Memory B cell (primary cell): ENCODE measurements around the gene CERCAM.

ENCODE experiments used
- ATAC-seq: fragments of 150-1000 bp; cut with Tn5 transposase; 2 replicates; pipeline ENCODE4 v1.10.0; 2021; ENCODE audit warnings: low read depth, mild to moderate bottlenecking, moderate library complexity
- DNase-seq, 2 donors: peaks; one replicate each; pipeline ENCODE4 v3.0.0; 2022; ENCODE audit warnings: low spot score in 2 of 2
- H3K27ac Mint-ChIP-seq: one replicate; pipeline ENCODE4 v1.8.0; 2022; ENCODE audit warnings: mild to moderate bottlenecking, moderate library complexity, mixed read lengths
- H3K27me3 Mint-ChIP-seq: one replicate; pipeline ENCODE4 v1.8.0; 2022; ENCODE audit warnings: mixed read lengths
- H3K36me3 Mint-ChIP-seq: one replicate; pipeline ENCODE4 v1.8.0; 2022; ENCODE audit warnings: mild to moderate bottlenecking, mixed read lengths
- H3K4me1 Mint-ChIP-seq: one replicate; pipeline ENCODE4 v1.8.0; 2022; ENCODE audit warnings: mixed read lengths
- H3K4me3 Mint-ChIP-seq: one replicate; pipeline ENCODE4 v1.8.0; 2022; ENCODE audit warnings: mild to moderate bottlenecking, moderate library complexity, mixed read lengths
- H3K9me3 Mint-ChIP-seq: one replicate; pipeline ENCODE4 v1.8.0; 2022; ENCODE audit warnings: mixed read lengths

Gene CERCAM

DNA sequence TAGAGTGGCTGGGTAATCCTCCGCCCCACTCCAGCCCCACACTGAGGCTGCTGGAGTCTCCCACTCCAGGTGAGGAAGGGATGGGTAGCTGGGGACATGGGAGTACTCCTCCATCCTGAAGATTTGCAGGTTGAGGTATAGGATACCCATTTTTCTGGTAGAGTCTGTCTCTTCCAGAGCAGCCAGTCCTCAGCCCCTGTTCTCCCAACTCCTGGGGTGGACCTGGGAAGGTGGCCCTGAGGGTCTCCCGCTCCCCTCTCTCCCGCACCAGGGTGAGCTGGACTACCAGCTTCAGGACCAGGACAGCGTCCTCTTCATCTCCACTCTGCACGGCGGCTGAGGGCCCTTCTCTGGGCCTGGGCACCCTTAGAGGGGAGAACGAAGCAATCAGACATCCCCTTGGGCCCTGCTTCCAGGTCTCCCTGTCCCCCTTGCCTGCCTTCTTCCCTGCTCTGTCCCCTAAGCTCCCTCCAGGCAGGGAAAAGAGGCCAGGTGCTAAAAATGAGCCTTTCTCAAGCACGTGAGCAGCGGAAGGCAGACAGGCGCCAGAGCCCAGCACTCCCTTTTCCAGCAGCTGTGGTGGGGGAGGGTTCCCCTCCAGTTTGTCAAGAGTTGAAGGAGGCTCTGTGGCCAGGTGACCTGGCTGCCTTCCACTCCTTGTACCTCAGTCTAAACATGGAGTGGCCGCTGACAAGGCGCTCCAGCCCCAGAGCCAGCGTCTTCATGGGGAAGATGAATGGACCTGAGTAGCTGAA lies 31.1 kb upstream of the CERCAM start:
- DNase-seq (no peak), ATAC-seq (no peak)
- Mint-ChIP-seq H3K4me3 (no peak overlapping the region), H3K27me3 (no peaks in the 10 kb centered on the region), H3K36me3 (peaks cover 36% of the 10 kb centered on the region), H3K27ac (no peak overlapping the region), H3K4me1 (peaks cover 4% of the 10 kb centered on the region), H3K9me3 (no peaks in the 10 kb centered on the region)

DNA sequence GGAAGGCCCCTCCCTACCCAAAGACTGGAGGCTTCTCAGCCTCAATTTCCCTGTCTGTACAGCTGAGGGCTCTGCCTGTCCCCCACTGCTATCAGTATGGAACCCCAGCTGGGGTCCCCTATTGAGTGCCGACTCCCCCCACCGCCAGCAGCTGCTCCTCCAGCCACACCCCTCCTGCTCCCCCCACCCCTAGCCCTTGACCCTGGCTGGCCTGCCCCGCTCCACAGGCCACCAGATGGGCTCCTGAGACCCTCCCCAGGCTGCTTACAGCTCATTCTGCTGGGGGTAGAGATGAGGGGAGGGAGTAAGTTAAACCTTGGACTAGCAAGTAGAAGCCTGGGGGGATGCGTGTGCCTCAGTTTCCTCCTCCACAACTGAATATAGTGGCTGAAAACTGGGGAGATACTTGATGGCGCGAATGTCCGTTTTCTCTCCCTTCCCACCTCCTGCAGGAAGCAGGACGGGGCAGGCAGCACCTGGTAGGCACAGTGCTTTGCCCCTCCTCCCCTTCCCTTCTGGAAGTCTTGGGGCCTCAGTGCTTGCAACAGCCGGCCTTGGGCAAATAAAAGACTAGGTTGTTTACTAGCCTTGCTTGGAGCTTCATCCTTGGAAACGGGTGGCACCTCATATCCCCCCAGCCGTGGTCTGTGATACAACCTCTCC lies 30.4 kb upstream of the CERCAM start:
- Mint-ChIP-seq H3K36me3 (peaks cover 31% of the 10 kb centered on the region), H3K27ac (no peak overlapping the region), H3K4me3 (no peak overlapping the region), H3K4me1 (peaks cover under 1% of the 10 kb centered on the region), H3K9me3 (no peaks in the 10 kb centered on the region), H3K27me3 (no peaks in the 10 kb centered on the region)
- DNase-seq (no peak), ATAC-seq (no peak)

DNA sequence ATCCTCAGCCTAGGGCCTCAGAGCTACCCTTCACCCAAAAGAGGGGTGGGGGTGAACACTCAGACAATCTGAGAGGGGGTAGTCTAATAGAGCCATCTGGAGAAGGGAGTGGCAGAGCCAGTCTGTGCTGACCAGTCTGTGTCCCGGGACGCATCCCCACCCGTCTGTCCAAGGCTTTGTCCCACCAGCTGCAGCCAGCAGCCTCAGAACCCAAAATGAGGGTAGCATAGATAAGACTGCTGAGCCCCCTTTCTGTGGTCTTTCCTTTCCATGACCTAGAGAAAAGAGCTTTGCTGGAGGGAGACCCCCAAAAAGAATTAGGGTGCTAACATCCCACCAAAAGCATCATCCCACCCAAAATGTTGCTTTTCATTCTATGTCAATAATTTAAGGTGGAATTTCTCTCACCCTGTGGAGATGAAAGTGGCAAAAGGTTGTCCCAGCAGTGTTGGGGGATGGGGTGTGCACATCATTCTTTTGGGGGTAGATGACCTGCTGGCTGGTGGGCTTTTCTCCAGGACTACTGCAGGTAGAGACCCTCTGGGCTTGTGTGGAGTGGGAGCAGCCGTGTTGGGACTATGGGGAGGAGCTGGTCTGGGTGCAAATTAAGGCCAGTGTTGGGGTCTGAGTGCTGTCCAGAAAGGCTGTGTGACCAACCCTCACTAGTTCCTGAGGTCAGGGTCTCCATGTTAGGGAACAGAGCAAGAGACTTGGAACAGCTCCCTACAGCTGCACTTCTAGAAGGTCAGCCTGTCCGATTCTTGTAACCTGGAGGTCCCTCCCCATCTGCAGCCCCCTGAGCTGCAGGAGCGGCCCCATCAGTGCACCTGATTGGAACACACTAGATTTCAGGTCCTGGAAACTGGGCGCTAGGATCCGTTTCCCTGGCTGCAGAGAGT lies 29.6 kb upstream of the CERCAM start:
- peaks cover 30% of the 10 kb centered on the region for H3K36me3 Mint-ChIP-seq
- H3K27me3 Mint-ChIP-seq, result no peaks in the 10 kb centered on the region
- no peak overlapping the region for H3K4me3 Mint-ChIP-seq
- no peaks in the 10 kb centered on the region for H3K4me1 Mint-ChIP-seq
- no peak for DNase-seq
- ATAC-seq, result no peak
- H3K27ac Mint-ChIP-seq, result no peak overlapping the region
- no peaks in the 10 kb centered on the region for H3K9me3 Mint-ChIP-seq

DNA sequence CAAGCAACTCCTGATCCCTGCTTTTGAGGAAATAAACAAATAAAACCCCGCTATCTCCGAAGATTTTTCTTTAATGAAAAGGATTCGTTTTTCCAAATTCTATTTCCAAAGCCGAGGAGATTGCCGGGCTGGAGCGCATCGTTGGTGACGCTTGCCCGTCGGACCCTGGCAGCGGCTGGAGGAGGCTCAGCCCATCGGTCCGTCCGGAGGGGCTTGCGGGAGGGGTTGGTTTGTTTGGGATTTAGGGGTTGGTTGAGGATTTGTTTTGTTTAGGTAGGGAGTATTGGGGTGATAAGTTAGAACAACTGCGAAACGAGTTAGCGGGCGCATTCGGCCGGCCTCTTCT lies 28.7 kb upstream of the CERCAM start:
- Mint-ChIP-seq H3K4me3 (no peak overlapping the region), H3K4me1 (peaks cover 2% of the 10 kb centered on the region), H3K27ac (no peak overlapping the region), H3K27me3 (no peaks in the 10 kb centered on the region), H3K36me3 (peaks cover 28% of the 10 kb centered on the region), H3K9me3 (no peaks in the 10 kb centered on the region)
- DNase-seq, result no peak
- no peak for ATAC-seq

DNA sequence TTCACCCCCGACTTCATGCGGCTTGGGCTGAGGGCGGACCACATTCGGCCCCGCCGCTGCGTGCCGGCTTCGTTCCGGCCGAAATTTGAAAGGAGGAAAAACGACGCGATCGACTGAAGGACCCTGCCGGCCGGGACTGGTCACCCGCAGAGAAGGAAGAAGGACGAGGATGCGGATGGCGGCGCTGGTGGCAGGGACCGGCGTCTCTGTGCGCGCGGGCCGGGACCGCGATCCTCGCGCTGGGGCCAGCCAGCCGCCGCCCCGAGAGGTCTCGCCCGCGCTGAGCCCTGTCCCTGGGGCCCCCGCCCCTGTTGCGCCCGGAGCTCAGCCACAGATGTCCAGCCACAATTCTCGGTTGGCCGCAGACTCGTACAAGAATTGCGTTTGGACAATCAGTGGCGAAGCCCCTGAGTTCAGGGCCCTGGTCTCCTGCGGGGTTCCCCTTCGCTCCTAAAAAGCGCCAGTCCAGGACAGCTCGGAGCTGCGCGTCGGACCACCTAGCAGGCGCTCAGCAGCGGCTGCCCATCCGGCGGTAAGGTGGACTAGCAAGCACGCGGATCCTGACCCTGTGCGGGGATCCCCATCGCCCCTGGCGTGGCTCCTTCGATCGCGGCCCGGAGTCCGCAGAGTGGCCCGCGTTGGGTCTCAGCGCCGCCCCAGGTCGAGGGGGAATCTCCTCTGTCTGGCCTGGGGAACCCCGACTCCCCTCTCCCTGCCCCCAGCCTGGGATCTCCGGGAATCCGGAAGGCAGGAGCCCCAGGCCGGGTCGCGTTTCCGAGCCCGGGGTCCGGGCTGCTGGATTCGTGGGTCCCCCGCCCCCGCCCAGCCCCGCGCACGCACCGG lies 28.1 kb upstream of the CERCAM start:
- Mint-ChIP-seq H3K4me3 (no peak overlapping the region), H3K27ac (no peak overlapping the region), H3K27me3 (no peaks in the 10 kb centered on the region), H3K4me1 (peaks cover 3% of the 10 kb centered on the region), H3K36me3 (peaks cover 26% of the 10 kb centered on the region), H3K9me3 (no peaks in the 10 kb centered on the region)
- no peak for ATAC-seq
- no peak for DNase-seq

DNA sequence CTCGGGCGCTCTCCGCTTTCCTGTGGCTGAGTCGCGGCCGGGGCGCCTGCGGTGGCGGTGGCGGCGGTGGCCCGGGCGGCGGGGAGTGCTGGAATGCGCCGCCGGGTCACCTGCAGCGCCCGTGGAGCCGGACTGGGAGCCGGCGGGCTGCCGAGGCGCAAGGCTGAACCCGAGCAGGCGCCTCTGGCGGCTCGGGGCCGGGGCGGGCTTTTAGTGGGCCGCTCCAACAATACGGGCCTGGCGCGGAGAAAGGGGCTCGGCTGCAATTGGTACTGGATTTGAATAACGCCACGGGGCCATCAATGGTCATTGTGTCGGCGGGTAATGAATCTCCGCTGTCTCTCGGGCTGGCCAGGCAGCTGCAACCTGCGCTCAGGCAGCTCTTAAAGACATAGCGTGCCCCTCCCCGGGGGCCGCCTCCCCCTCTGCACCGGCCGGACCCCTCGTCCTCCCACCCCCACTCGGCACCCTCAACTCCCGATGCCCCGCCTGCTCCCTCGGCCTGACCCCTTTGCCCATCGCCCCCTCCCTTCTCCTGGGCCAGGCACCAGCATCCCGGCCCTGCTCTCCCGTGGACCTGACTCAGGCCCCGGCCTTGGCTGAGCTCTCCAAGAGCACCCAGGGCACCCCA lies 27.4 kb upstream of the CERCAM start:
- Mint-ChIP-seq H3K36me3 (peaks cover 25% of the 10 kb centered on the region), H3K27ac (no peak overlapping the region), H3K4me1 (peaks cover 3% of the 10 kb centered on the region), H3K4me3 (no peak overlapping the region), H3K27me3 (no peaks in the 10 kb centered on the region), H3K9me3 (no peaks in the 10 kb centered on the region)
- DNase-seq (no peak), ATAC-seq (no peak)

DNA sequence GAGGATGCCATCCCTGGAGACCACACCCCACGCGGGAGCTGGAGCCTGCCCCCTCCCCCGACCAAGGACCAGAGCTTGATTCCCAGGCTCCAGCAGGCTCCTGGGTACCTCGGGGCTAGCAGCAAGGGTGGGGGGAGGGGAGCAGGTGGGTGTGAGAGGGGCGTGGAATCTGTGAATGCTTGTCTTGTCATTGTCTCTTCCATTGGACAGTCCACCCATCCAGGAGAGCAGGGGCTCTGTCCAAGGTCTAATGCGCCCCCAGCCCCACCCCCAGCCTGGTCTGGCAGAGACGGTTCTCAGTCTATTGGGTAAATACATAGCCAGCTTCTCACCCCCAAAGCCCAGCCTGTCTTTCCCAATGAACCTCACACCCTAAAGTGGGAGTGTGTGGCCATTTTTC lies 26.7 kb upstream of the CERCAM start:
- Mint-ChIP-seq H3K9me3 (no peaks in the 10 kb centered on the region), H3K27ac (no peak overlapping the region), H3K27me3 (no peaks in the 10 kb centered on the region), H3K4me1 (peaks cover 3% of the 10 kb centered on the region), H3K4me3 (no peak overlapping the region), H3K36me3 (peaks cover 24% of the 10 kb centered on the region)
- no peak for ATAC-seq
- DNase-seq, result no peak

DNA sequence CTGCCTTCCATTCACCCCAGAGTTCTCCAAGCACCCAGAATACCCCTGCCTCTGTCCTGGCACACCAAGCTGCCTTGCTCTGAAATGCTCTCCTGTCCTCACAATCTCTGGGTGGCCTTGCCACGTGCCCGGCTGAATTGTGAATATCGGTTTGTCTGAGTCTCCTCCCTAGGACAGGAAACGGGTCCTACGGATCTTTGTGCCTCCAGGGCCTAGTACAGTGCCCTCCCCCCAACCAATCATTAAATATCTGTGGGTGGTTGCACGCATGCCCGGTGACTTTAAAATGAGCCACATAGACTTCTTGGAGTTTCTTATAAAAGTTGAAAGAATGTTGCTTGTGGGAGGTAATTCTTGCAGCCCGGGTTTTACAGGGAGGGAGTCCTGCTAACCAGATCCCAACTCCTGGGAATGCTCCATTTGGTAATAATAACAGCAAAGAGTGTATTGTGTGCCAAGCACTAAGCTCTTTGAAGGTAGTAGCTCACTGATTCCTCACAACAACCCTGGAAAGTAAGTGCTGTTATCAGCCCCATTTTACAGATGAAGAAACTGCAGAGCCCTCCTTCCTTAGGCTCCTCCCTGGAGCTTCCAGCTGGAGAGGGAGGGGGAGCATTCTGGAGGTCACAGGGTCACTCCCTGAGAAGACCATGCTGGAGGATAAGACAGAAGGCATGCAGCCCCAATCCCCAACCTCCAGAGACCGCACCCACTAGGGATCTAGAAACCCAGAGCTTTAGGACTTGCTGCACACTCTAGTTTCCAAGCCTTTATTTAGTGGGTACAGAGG lies 26.1 kb upstream of the CERCAM start:
- Mint-ChIP-seq H3K27ac (no peak overlapping the region), H3K9me3 (no peaks in the 10 kb centered on the region)

DNA sequence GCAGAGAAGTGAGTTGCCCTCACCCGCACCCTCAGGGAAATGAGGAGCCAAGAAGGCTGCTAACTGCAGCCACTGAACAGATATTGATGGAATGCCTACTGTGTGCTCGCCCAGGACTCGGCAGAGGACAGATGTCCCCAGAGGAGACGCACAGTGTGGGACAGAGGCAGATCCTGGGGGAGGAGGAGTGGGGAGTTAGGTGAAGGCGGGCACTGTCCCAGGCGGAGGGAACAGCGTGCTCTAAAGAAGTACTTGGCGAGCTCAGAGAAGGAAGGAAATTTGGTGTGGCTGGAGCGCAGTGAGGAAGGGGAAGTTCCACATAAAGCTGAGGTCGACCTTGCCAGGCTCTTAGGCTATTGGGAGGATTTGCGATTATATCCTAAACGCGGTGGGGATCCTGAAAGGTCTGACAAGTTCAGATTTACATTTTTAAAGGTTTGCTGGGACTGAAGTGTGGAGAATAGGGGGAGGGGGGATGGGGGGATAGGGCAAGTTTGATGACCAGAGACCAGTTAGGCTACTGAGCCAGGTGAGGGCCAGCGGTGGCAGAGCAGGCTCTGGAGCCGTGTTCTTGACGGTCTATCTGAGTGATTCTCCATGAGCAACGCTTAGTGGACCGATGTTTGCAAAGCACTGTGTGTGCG lies 23.6 kb upstream of the CERCAM start:
- Mint-ChIP-seq H3K36me3 (peaks cover 7% of the 10 kb centered on the region), H3K27ac (no peak overlapping the region), H3K9me3 (no peaks in the 10 kb centered on the region), H3K4me3 (no peak overlapping the region), H3K27me3 (no peaks in the 10 kb centered on the region), H3K4me1 (peaks cover 3% of the 10 kb centered on the region)
- ATAC-seq (no peak), DNase-seq (no peak)

More for the DNA sequence above, 26.1 kb upstream of the CERCAM start:
- no peak for ATAC-seq
- H3K4me1 Mint-ChIP-seq, result peaks cover 3% of the 10 kb centered on the region
- H3K27me3 Mint-ChIP-seq, result no peaks in the 10 kb centered on the region
- peaks cover 18% of the 10 kb centered on the region for H3K36me3 Mint-ChIP-seq
- H3K4me3 Mint-ChIP-seq, result no peak overlapping the region
- DNase-seq, result no peak

DNA sequence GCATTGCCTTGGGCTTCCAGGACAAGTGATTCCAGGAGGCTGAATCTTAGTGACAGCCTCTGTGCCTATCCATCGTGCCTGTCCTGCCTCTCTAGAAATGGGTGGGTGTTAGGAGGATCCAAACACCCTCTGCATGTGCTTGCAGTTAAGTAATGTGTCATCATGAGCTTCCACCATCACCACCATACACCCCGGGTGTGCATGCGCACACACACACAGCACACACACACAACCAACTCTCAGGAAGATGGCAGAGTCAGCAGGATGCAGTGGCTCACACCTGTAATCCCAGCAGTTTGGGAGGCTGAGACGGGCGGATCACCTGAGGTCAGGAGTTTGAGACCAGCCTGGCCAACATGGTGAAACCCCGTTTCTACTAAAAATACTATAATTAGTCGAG lies 22.8 kb upstream of the CERCAM start:
- H3K4me3 Mint-ChIP-seq, result no peak overlapping the region
- no peak overlapping the region for H3K27ac Mint-ChIP-seq
- no peaks in the 10 kb centered on the region for H3K9me3 Mint-ChIP-seq
- peaks cover 1% of the 10 kb centered on the region for H3K27me3 Mint-ChIP-seq
- no peak for ATAC-seq
- no peak for DNase-seq
- H3K4me1 Mint-ChIP-seq, result peaks cover 3% of the 10 kb centered on the region
- H3K36me3 Mint-ChIP-seq, result peaks cover 5% of the 10 kb centered on the region

DNA sequence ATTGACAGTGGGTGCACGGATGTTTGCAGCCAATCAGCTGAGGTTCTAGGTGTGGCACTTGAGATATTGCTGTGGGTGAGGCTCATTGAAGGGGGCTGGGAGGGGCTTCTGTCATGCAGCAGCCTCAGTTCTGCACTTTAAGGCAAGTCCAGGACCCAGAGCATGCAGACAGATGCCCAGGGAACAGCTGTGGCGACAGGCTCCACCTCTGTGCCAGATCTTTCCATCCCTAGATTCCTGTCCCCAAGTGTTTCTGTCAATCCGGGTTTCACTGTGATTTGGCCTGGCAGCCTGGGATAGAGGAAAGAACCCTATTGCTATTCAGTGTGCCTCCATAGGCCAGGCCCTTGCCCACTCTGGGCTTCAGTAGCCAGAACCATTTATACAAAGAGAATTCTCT lies 20.8 kb upstream of the CERCAM start:
- no peak for ATAC-seq
- H3K27ac Mint-ChIP-seq, result no peak overlapping the region

DNA sequence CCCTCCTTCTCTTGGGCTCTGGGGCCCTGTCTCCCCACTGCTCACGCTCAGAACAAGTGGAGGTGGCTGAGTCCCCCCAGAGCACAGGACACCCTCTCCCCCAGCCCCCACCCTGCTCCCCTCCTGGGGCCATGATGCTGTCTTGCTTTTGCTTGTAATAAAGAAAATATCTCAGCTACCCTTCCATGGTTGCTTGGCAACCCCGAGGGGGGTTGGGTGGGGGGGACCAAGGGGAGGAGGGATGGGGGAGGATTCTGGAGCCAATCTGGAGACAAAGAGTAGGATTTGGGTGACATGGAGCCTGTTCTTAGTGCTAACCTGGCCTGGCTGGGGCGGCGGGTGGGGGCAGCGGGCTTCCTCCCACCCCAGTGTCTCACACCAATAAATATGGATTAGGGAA lies 16.1 kb upstream of the CERCAM start:
- DNase-seq (no peak), ATAC-seq (no peak)
- Mint-ChIP-seq H3K36me3 (peaks cover 1% of the 10 kb centered on the region), H3K4me1 (no peaks in the 10 kb centered on the region), H3K9me3 (no peaks in the 10 kb centered on the region), H3K27me3 (peaks cover 4% of the 10 kb centered on the region), H3K27ac (no peak overlapping the region), H3K4me3 (no peak overlapping the region)

More for the DNA sequence above, 20.8 kb upstream of the CERCAM start:
- no peak for DNase-seq
- H3K36me3 Mint-ChIP-seq, result peaks cover 1% of the 10 kb centered on the region
- peaks cover 3% of the 10 kb centered on the region for H3K4me1 Mint-ChIP-seq
- H3K9me3 Mint-ChIP-seq, result no peaks in the 10 kb centered on the region
- no peak overlapping the region for H3K4me3 Mint-ChIP-seq
- H3K27me3 Mint-ChIP-seq, result peaks cover 2% of the 10 kb centered on the region
